Mononuclear cell (primary cell): ENCODE measurements around the gene SMIM38. TPM values are rescaled to one million over a fixed set of nuclear protein-coding genes. Genes with fewer than 3 reads are reported as not detected.

Source experiments
- H3K27me3 ChIP-seq: 2 replicates; pipeline ENCODE4 v1.6.0; 2011; ENCODE audit warnings: low read length, control low read depth; ENCODE audit not compliant: insufficient read depth
- H3K4me1 ChIP-seq: 2 replicates; pipeline ENCODE4 v1.5.1; 2011; ENCODE audit warnings: mild to moderate bottlenecking, low read length, control low read depth; ENCODE audit not compliant: insufficient read depth
- H3K4me3 ChIP-seq: 2 replicates; pipeline ENCODE4 v1.5.1; 2011; ENCODE audit warnings: mild to moderate bottlenecking, low read length, moderate library complexity
- H3K9me3 ChIP-seq: 2 replicates; pipeline ENCODE4 v1.5.1; 2011; ENCODE audit warnings: low read depth, mild to moderate bottlenecking, control low read depth, low read length
- total RNA-seq: library from RNA; depleted of rRNA; stranded (reverse); fragments of >200 nt; gene quantifications from one replicate; pipeline ENCODE4 v1.2.3, GENCODE V29; 2012

SMIM38 gene
- total RNA-seq, 1 donor: 0.31 TPM

- H3K9me3 ChIP-seq: no peaks in the 10 kb centered on the region
- H3K27me3 ChIP-seq: no peaks in the 10 kb centered on the region
- no peaks in the 10 kb centered on the region for H3K4me1 ChIP-seq
- no peak overlapping the region for H3K4me3 ChIP-seq
Measured at GRCh38 chr11:69193151-69193550, 37.4 kb downstream of the SMIM38 start.

DNA sequence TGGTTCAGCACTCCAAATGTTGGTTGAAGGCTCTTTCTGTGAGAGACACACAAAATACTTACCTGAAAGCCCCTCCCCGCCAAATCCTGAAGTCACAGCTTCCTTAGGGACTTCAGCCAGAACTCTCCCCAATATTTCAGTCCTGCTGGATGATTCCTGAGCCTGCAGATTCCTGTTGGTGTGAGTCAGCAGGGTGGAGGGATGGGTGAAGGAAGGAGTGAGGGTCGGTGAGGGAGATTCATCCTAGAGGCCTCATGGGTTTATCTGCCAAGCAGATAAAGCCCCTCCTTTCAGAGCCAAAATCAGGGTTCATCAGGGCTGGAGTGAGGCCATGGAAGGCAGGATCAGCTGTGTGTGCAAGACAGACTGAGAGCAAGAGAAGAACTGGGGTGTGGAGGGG is 37.9 kb downstream of the SMIM38 start:
- Histone ChIP-seq H3K9me3 (no peaks in the 10 kb centered on the region), H3K4me3 (no peak overlapping the region), H3K4me1 (no peaks in the 10 kb centered on the region), H3K27me3 (no peaks in the 10 kb centered on the region)

DNA sequence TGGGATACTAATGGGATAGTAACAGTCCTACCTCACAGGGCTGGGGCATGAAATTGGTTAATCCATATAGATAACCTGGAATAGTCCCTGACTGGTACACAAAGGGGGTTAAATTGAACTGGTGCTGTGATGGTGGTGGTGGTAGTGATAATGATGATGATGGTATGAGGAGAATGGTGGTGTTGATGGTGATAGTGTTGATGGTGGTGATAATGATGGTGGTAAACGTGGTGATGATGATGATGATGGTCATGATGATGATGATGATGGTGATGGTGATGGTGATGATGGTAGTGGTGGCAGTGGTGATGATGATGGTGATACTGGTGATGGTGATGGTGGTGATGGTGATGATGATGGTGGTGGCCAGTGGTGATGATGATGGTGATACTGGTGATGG is 38.7 kb downstream of the SMIM38 start:
- no peak overlapping the region for H3K4me3 ChIP-seq
- no peaks in the 10 kb centered on the region for H3K9me3 ChIP-seq
- no peaks in the 10 kb centered on the region for H3K4me1 ChIP-seq
- H3K27me3 ChIP-seq: no peaks in the 10 kb centered on the region

GRCh38 chr11:69194956-69195355 is 39.2 kb downstream of the SMIM38 start:
- no peaks in the 10 kb centered on the region for H3K4me1 ChIP-seq
- H3K9me3 ChIP-seq: no peaks in the 10 kb centered on the region
- H3K27me3 ChIP-seq: no peaks in the 10 kb centered on the region
- H3K4me3 ChIP-seq: no peak overlapping the region

DNA sequence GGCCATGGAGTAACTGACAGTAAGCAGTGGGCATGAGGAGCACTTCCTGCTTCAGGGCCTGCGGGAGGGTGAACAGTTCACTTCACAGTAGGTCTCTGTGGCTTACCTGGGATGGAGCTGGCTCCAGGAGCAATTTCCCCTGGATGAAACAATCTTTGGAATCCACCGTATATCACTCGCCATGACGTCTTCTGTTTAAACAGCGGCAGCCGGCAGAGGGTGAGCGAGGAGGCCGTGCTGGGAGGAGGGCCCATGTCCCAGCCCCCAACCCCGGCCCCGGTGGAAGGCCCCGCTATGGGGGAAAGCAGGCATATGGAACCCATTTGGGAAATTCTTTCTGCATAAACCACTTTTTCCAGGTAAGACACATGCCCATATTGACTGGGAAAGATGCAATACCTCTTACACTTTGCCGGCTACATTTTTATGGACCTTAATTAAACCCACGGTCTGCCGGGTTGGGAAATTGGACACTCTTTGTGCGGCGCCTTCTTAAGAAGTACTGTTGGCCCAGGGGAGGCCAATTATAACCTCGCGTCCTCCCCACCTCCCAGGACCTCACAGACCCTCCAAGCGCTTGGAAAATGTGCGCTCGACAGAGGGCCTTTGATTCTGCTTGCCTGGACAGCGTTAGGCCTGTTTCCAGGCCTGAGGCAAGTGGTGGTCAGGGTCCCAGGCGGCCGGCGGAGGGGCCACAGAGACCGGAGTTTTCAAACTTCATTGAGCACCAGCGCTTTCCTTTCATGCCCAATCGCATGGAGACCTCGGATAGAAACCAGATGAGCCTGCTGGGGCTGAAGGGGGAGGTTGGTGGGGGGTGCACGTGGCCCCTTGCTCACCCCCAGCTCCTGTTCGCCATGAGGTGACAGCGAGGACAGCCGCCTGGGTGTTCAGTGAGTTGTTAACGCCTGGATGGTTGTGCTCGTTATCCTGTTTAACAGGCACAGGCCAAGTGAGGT is 40.4 kb downstream of the SMIM38 start:
- H3K4me1 ChIP-seq: no peaks in the 10 kb centered on the region
- H3K27me3 ChIP-seq: no peaks in the 10 kb centered on the region
- H3K9me3 ChIP-seq: no peaks in the 10 kb centered on the region
- no peak overlapping the region for H3K4me3 ChIP-seq

DNA sequence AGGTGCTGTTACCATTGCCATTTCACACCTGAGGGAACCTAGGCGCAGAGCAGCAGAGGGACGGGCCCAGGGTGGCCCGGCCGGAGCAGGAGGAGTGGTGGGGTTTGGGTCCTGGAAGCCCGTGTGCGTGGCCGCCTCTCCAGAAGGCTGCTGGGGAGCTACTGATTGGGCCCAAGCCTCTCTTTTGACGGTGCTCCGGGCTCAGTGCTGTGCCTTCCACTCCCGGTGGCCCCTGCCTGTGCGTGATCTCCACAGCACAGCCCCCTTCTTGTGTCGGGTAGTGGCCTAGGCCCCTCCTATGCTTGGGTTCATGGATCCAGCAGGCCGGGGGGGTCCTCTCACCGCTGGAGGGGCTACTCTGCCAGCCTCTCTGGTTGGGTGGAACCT is 41.0 kb downstream of the SMIM38 start:
- Histone ChIP-seq H3K4me1 (no peaks in the 10 kb centered on the region), H3K4me3 (no peak overlapping the region), H3K27me3 (no peaks in the 10 kb centered on the region), H3K9me3 (no peaks in the 10 kb centered on the region)

DNA sequence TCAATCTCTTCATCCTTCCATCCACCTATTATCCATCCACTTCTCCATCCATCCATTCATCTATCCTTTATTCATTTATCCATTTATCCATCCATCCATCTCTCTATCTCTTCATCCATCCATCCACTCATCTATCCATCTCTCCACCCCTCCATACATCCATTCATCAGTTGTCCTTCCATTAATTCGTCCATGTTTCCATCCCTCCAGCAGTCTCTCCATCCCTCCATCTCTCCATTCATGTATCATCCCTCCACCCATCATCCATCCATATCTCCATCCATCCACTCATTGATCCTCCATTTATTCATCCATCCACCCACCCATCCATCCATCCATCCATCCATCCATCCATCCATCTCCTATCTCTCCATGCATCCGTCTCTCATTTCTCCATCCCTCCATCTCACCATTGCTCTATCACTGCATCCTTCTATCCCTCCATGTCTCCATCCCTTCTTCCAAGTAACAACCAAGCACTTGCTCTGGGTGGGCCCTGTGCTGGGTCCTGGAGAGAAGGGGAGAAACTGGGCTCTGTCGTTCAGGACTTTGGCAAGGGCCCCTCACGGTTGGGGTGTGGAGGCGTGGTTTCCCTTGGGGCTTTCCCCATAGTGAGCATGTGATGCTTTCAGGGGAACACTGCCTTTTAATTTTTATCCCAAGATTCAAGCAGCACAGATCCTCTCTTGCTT is 43.3 kb downstream of the SMIM38 start:
- H3K27me3 ChIP-seq: no peaks in the 10 kb centered on the region
- H3K9me3 ChIP-seq: no peaks in the 10 kb centered on the region
- no peak overlapping the region for H3K4me3 ChIP-seq
- H3K4me1 ChIP-seq: no peaks in the 10 kb centered on the region

DNA sequence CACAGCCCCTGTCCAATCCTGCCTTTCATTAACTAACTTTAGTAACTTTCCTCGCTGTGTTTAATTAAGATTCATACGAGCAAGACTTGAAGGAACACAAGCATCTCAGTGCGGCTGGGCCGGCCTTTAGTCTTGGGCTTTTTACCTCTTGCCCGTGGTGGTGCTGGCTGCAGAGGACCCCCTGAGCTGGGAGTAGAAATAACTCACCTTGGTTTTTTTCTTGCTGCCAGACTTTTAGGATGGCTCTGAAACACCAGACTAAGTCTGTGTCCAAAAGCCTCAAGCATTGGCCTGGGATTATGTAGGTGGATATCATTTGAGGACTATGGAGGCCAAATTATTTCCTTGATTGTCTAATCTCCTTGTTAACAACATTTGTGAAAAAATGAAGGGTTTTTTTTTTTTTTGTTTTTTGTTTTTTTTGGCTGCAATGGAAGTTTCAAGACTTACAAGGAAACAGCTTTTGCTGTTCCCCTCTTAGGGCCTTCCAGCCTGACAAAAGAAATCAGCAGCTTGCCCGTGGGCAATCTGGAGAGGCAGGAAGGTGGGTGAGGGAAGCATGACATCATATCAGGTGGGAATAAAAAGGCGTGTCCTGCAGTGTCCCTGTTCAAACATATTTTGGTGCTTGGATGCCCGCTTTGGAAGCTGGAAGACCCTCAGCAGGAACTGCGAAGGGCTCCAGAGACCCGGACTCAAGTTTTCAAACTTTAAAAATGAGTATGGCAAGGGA is 44.0 kb downstream of the SMIM38 start:
- H3K4me1 ChIP-seq: no peaks in the 10 kb centered on the region

DNA sequence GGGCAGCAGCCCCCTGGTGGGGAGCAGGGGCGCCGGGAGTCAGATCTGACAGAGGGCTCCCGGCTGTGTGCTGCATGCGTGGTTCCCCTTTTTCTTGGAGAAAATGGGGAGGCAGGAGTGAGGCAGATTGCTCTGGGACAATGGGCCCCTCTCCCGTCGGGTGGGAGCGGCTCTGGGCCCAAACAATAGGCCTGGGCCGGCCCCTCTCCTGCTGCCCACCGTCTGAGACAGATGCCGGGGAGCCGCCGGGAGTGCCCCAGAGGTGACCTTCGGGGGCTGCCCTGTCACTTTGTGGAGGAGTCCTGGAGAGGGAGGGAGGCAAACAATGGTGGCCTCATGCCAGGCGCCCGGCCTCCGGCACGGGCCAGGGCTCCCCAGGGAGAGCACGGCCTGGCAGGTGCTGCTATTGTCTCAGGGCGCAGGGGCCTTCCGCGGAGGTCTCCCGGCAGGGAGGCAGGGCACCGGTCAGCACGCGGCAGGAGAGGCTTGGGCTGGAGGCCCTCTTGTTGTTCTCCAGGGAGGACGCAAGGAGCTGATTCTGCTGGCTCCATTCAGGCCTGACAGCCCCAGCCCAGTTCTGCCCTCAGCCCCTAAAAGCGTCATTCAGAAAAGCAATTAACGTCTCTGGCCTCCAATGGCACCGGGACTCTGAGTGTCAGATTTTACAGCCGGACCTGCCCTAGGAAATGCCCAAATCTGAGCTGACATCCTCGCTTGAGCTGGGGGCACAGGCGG is 44.8 kb downstream of the SMIM38 start:
- Histone ChIP-seq H3K4me1 (no peaks in the 10 kb centered on the region), H3K4me3 (no peak overlapping the region), H3K9me3 (no peaks in the 10 kb centered on the region)

More for the DNA sequence above, 44.0 kb downstream of the SMIM38 start:
- Histone ChIP-seq H3K9me3 (no peaks in the 10 kb centered on the region), H3K4me3 (no peak overlapping the region), H3K27me3 (no peaks in the 10 kb centered on the region)

GRCh38 chr11:69201066-69201365 is 45.3 kb downstream of the SMIM38 start:
- Histone ChIP-seq H3K4me3 (no peak overlapping the region), H3K9me3 (no peaks in the 10 kb centered on the region), H3K27me3 (no peaks in the 10 kb centered on the region), H3K4me1 (no peaks in the 10 kb centered on the region)

More for the DNA sequence above, 44.8 kb downstream of the SMIM38 start:
- H3K27me3 ChIP-seq: no peaks in the 10 kb centered on the region

DNA sequence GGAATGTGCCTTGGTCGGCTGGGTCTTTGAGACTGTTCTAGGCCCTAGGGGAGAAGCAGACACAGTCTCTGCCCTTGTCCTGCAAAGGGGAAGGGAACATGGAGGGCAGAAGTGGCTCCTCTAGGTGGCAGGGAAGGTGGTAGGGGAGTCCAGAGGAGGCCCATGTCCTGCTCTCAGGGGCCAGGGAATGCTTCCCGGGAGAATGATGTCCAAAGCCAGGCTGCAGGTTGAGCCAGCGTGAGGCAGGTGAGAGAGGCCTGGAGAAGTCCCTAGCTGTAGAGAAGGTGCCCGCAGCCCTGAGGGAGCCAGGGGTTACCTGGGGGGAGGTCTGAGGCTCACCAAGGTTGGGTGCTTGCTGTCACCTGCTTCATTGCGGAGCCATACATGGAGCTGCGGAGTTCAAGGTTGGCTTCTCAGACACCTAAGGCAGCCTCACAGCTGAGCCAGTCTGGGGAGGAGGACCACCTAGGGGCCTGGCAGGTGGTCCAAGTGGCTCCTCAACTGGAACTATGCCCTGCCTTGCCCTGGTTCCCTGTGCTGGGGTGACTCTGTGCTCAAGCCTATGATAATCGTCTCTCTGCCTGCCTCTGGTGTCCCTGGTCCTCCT is 46.1 kb downstream of the SMIM38 start:
- H3K4me3 ChIP-seq: no peak overlapping the region
- no peaks in the 10 kb centered on the region for H3K27me3 ChIP-seq
- no peaks in the 10 kb centered on the region for H3K9me3 ChIP-seq
- no peaks in the 10 kb centered on the region for H3K4me1 ChIP-seq

- no peaks in the 10 kb centered on the region for H3K27me3 ChIP-seq
- no peaks in the 10 kb centered on the region for H3K9me3 ChIP-seq
- H3K4me3 ChIP-seq: no peak overlapping the region
- H3K4me1 ChIP-seq: no peaks in the 10 kb centered on the region
Measured at GRCh38 chr11:69202511-69203221, 46.9 kb downstream of the SMIM38 start.

- no peaks in the 10 kb centered on the region for H3K27me3 ChIP-seq
- H3K9me3 ChIP-seq: no peaks in the 10 kb centered on the region
- H3K4me3 ChIP-seq: no peak overlapping the region
- H3K4me1 ChIP-seq: no peaks in the 10 kb centered on the region
Measured at GRCh38 chr11:69203381-69203780, 47.6 kb downstream of the SMIM38 start.

GRCh38 chr11:69203901-69204245 is 48.1 kb downstream of the SMIM38 start:
- no peaks in the 10 kb centered on the region for H3K27me3 ChIP-seq
- no peak overlapping the region for H3K4me3 ChIP-seq
- no peaks in the 10 kb centered on the region for H3K9me3 ChIP-seq
- H3K4me1 ChIP-seq: no peaks in the 10 kb centered on the region
